KMS-11 (cell line): ENCODE data around the gene SCAMP4.
"Not testable (repeated sequence)": the region's sequence is repeated elsewhere in the genome, so short reads cannot be mapped to it uniquely, and the experiment has no call there.

Experiments
- H2AFZ ChIP-seq: fragments of 200-600 bp; sonication (generic); 2 replicates; pipeline ENCODE4 v1.6.1; 2016; ENCODE audit warnings: antibody characterized with exemption, mixed run types, low read depth
- H3K27ac ChIP-seq: fragments of 200-600 bp; sonication (generic); 2 replicates; pipeline ENCODE4 v1.6.1; 2016; ENCODE audit warnings: mild to moderate bottlenecking, mixed run types
- H3K27me3 ChIP-seq: fragments of 200-600 bp; sonication (generic); 2 replicates; pipeline ENCODE4 v1.6.1; 2017; ENCODE audit warnings: mild to moderate bottlenecking, low read depth, mixed run types, moderate library complexity; ENCODE audit not compliant: insufficient read depth
- H3K36me3 ChIP-seq: fragments of 200-600 bp; sonication (generic); 2 replicates; pipeline ENCODE4 v1.6.1; 2017; ENCODE audit warnings: mild to moderate bottlenecking, mixed run types; ENCODE audit not compliant: insufficient read depth
- H3K4me1 ChIP-seq: fragments of 200-600 bp; sonication (generic); 2 replicates; pipeline ENCODE4 v1.6.1; 2016; ENCODE audit warnings: mild to moderate bottlenecking, low read depth, mixed run types; ENCODE audit not compliant: poor library complexity, severe bottlenecking
- H3K4me2 ChIP-seq: fragments of 200-600 bp; sonication (generic); 2 replicates; pipeline ENCODE4 v1.7.0; 2016; ENCODE audit warnings: mild to moderate bottlenecking, mixed run types
- H3K4me3 ChIP-seq: fragments of 200-600 bp; sonication (generic); IDR thresholded peaks from 2 replicates; pipeline ENCODE4 v1.6.1; 2017; ENCODE audit warnings: low read depth, low read length, mixed read lengths; ENCODE audit not compliant: insufficient read depth
- H3K79me2 ChIP-seq: fragments of 200-600 bp; sonication (generic); 2 replicates; pipeline ENCODE4 v1.6.1; 2016; ENCODE audit warnings: low read depth, mixed run types; ENCODE audit not compliant: insufficient read depth
- H3K9ac ChIP-seq: fragments of 200-600 bp; sonication (generic); 2 replicates; pipeline ENCODE4 v1.6.1; 2016; ENCODE audit warnings: mild to moderate bottlenecking, mixed run types
- H4K20me1 ChIP-seq: fragments of 200-600 bp; sonication (generic); 2 replicates; pipeline ENCODE4 v1.6.1; 2016; ENCODE audit warnings: mild to moderate bottlenecking, mixed run types; ENCODE audit not compliant: insufficient read depth
- TF ChIP-seq, protein P1 (sequence below): fragments of 200-600 bp; sonication (generic); conservative IDR thresholded peaks from 2 replicates; pipeline ENCODE4 v1.6.1; 2017; ENCODE audit warnings: low read depth, mild to moderate bottlenecking, antibody characterized with exemption, low read length, moderate library complexity, mixed read lengths

The SCAMP4 gene

DNA sequence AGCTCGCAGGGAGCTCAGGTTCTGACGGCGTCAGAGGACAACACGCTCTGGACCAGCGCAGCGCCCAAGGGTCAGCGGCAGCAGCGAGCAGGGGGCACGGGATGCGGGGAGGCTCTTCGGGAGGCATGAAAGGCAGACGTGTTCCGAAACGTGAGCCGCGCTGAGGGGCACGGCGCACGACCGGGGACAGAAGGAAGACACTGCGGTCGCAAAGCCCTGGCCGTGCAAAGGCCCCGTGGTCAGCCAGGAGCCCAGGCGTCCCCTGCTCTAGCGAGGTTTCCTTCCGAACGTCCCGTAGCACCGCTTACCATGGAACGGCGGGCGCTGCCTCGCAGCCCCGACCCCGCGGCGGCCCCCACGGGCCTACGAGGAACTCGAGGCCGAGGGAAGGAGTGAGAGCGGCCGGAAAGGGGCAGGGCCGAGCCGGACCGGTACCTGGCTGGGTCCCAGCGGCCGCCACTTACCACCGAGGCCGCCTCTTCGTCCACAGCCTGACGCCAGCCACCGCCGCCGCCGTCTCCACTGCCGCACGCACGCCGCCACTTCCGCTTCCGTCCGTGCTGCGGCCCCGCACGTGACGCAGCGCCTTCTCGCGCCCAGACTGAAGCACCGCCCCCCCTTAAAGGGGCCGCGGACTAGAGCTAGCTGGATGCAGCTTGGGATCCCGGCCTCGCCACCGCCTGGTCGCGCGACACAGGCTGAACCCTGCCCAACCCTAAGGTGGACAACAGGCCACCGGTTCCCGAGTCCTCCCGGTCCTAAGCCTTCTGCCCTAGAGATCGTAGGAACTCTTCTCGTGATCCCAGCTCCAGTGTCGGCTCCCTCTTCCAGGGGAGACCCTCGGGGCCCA is 29.3 kb upstream of the SCAMP4 start:
- H4K20me1 ChIP-seq: no peaks in the 10 kb centered on the region
- H3K4me2 ChIP-seq: peak overlapping the region; percentile 94
- peak overlapping the region; percentile 68 for H2AFZ ChIP-seq
- H3K9ac ChIP-seq: peak overlapping the region; percentile 83
- no peak overlapping the region for H3K4me3 ChIP-seq
- peak overlapping the region; percentile 70 for H3K27ac ChIP-seq
- TF ChIP-seq, protein P1, sequence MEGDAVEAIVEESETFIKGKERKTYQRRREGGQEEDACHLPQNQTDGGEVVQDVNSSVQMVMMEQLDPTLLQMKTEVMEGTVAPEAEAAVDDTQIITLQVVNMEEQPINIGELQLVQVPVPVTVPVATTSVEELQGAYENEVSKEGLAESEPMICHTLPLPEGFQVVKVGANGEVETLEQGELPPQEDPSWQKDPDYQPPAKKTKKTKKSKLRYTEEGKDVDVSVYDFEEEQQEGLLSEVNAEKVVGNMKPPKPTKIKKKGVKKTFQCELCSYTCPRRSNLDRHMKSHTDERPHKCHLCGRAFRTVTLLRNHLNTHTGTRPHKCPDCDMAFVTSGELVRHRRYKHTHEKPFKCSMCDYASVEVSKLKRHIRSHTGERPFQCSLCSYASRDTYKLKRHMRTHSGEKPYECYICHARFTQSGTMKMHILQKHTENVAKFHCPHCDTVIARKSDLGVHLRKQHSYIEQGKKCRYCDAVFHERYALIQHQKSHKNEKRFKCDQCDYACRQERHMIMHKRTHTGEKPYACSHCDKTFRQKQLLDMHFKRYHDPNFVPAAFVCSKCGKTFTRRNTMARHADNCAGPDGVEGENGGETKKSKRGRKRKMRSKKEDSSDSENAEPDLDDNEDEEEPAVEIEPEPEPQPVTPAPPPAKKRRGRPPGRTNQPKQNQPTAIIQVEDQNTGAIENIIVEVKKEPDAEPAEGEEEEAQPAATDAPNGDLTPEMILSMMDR: no peak
- H3K4me1 ChIP-seq: peaks cover 17% of the 10 kb centered on the region
- H3K79me2 ChIP-seq: peaks cover 35% of the 10 kb centered on the region
- no peaks in the 10 kb centered on the region for H3K27me3 ChIP-seq
- H3K36me3 ChIP-seq: no peaks in the 10 kb centered on the region

GRCh38 chr19:1876496-1877279 is 28.5 kb upstream of the SCAMP4 start:
- peaks cover 35% of the 10 kb centered on the region for H3K79me2 ChIP-seq
- H2AFZ ChIP-seq: peak overlapping the region; percentile 68
- peaks cover 17% of the 10 kb centered on the region for H3K4me1 ChIP-seq
- H3K27me3 ChIP-seq, H3K4me3 ChIP-seq, H4K20me1 ChIP-seq, H3K36me3 ChIP-seq: not testable (repeated sequence)
- peak overlapping the region; percentile 83; the same call in 1 of the 2 replicates for H3K9ac ChIP-seq
- peak overlapping the region; percentile 70; the same call in 1 of the 2 replicates for H3K27ac ChIP-seq
- peak overlapping the region; percentile 94 for H3K4me2 ChIP-seq

DNA sequence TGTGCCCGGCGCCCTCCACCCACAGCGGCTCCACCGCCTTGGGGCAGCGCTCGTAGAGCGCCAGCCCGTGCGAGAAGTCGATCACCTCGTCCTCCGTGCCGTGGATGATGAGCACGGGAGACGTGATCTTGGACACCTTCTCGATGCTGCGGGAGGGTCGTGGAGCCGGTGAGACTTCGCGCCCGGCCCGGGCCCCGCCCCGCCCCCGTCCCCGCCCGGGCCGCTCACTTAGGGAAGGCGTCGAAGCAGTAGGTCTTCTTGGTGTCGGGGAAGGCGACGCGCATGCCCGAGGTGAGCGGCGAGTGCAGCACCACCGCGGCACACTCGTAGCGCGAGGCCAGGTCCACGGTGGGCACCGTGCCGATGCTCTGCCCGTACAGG is 27.9 kb upstream of the SCAMP4 start:
- H3K4me3 ChIP-seq: not testable (repeated sequence)

DNA sequence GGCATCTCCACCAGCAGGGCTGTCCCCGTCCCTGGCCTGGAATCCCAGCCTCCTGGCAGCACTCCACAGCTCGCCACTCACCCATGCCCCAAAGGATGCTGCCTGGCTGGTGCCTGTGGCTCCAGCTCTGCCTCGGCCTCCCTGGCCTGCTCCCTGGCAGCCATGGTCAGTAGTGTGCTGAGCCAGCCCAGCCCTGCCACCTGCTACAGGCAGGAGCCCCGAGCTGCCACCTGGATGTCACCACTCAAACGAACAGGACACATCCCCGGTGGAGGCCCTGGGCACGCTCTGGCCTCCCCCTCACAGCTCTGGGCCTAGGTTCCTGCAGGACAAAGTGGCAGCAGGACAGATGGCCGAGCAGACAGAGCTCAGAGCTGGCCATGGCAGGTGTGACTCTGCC is 26.6 kb upstream of the SCAMP4 start:
- Histone ChIP-seq H3K79me2 (peaks cover 32% of the 10 kb centered on the region), H3K4me1 (peaks cover 22% of the 10 kb centered on the region)
- H2AFZ ChIP-seq, H3K36me3 ChIP-seq, H3K4me3 ChIP-seq, H3K9ac ChIP-seq, H3K27me3 ChIP-seq, H3K4me2 ChIP-seq, H3K27ac ChIP-seq, H4K20me1 ChIP-seq: not testable (repeated sequence)

More for the DNA sequence above, 27.9 kb upstream of the SCAMP4 start:
- Histone ChIP-seq H3K79me2 (peaks cover 36% of the 10 kb centered on the region), H3K4me1 (peaks cover 17% of the 10 kb centered on the region)
- H3K27ac ChIP-seq, H3K27me3 ChIP-seq, H4K20me1 ChIP-seq, H3K36me3 ChIP-seq, H2AFZ ChIP-seq, H3K4me2 ChIP-seq, H3K9ac ChIP-seq: not testable (repeated sequence)

DNA sequence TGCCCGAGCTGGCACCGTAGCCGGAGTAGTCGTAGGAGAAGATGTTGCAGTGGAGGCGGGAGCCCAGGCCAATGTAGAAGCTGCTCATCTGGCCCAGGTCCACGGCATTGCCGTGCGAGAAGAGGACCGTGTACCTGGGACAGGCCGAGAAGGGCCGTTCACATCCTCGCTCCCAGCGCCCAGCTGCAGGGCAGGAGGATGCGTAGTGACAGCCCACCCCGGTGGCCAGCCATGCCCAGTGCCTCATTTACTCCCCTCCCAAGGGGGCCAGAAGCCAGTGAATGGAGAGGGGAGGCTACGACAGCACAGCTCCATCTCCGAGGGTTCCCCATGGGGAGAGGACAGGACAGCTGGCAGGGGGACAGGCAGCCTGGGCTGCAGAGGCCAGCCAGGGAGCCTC is 25.2 kb upstream of the SCAMP4 start:
- H3K9ac ChIP-seq: not testable (repeated sequence)
- H3K4me1 ChIP-seq: peaks cover 19% of the 10 kb centered on the region

GRCh38 chr19:1880611-1881392 is 24.4 kb upstream of the SCAMP4 start:
- no peaks in the 10 kb centered on the region for H3K36me3 ChIP-seq
- H4K20me1 ChIP-seq: no peaks in the 10 kb centered on the region
- H3K27ac ChIP-seq: no peak overlapping the region
- no peak overlapping the region for H3K9ac ChIP-seq
- no peak overlapping the region for H2AFZ ChIP-seq
- peaks cover 20% of the 10 kb centered on the region; the same call in 1 of the 2 replicates for H3K79me2 ChIP-seq
- no peak overlapping the region for H3K4me2 ChIP-seq
- no peaks in the 10 kb centered on the region for H3K27me3 ChIP-seq
- peaks cover 21% of the 10 kb centered on the region for H3K4me1 ChIP-seq
- TF ChIP-seq, protein P1: no peak
- H3K4me3 ChIP-seq: no peak overlapping the region

More for the DNA sequence above, 25.2 kb upstream of the SCAMP4 start:
- peaks cover 29% of the 10 kb centered on the region for H3K79me2 ChIP-seq
- H2AFZ ChIP-seq, H3K4me3 ChIP-seq, H3K27me3 ChIP-seq, H3K27ac ChIP-seq, H3K36me3 ChIP-seq, H3K4me2 ChIP-seq, H4K20me1 ChIP-seq: not testable (repeated sequence)

GRCh38 chr19:1881393-1882088 is 23.7 kb upstream of the SCAMP4 start:
- not testable (repeated sequence) for H3K4me2 ChIP-seq, H3K36me3 ChIP-seq, H3K9ac ChIP-seq, H4K20me1 ChIP-seq, H3K4me3 ChIP-seq, H2AFZ ChIP-seq, H3K27me3 ChIP-seq, H3K27ac ChIP-seq
- Histone ChIP-seq H3K79me2 (peaks cover 20% of the 10 kb centered on the region; the same call in 1 of the 2 replicates), H3K4me1 (peaks cover 20% of the 10 kb centered on the region)
